ENCODE measurements around the gene RMRP.

DNA sequence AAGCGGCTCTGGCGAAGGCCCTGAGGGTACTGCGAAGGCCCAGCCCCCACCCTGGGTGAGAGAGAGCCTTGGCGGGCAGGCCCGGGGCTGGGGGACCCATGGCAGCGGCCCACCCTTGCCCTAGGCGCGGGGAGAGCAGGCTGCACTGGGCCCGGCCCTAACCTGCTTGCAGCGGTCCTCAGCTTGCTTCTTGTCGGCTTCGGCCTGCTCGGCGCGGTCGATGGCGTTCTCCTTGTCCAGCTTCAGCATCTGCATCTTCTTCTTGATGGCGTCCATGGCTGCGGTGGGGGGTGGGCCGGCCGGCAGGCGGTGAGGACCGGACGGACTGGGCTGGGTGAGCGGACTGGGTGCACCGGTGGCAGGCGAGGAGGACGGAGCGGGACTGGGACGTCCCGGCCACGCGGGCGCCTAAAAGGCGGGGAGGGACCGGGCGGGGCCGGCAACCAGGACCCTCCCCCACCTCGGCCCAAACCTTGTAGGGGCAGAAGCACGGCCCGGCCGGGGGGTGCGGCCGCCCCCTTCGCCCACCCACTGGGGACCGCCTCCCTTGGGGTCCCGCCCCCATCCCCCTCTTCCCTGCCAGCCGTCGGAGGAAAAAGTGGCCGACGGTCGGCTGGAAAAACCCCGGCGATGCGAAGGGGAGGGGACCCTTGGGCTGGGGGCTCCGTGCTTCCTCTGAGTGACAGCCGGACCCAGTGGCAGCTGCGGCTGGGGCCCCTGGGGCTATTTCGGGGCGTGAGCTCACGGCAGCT is 31.9 kb upstream of the RMRP start, which contains the start of gene TPM2:
- TF ChIP-seq ARNT (IDR thresholded peaks at IDR 0.05): no peak
- TF ChIP-seq, protein P1, sequence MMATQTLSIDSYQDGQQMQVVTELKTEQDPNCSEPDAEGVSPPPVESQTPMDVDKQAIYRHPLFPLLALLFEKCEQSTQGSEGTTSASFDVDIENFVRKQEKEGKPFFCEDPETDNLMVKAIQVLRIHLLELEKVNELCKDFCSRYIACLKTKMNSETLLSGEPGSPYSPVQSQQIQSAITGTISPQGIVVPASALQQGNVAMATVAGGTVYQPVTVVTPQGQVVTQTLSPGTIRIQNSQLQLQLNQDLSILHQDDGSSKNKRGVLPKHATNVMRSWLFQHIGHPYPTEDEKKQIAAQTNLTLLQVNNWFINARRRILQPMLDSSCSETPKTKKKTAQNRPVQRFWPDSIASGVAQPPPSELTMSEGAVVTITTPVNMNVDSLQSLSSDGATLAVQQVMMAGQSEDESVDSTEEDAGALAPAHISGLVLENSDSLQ (IDR thresholded peaks at IDR 0.05): peak; percentile 38; the same call in 1 of the 2 replicates
- no peak for TF ChIP-seq SUZ12 (IDR thresholded peaks at IDR 0.05)
- TF ChIP-seq SP1 (IDR thresholded peaks at IDR 0.05): no peak
- TF ChIP-seq NFRKB (IDR thresholded peaks at IDR 0.05): no peak
- TF ChIP-seq ELF4 (IDR thresholded peaks at IDR 0.05): no peak
- TF ChIP-seq FOXK2 (IDR thresholded peaks at IDR 0.05): no peak
- TF ChIP-seq HDGF (IDR thresholded peaks at IDR 0.05; ENCODE audit: borderline replicate concordance): no peak
- TF ChIP-seq TARDBP (IDR thresholded peaks at IDR 0.05): no peak
- TF ChIP-seq L3MBTL2 (conservative IDR thresholded peaks at IDR 0.05): no peak
